HL-60 (cell line): ENCODE data around the gene CACNA2D3.
"Not testable (repeated sequence)": the region's sequence is repeated elsewhere in the genome, so short reads cannot be mapped to it uniquely, and the experiment has no call there.

Source experiments
- GABPA ChIP-seq: IDR thresholded peaks from 2 replicates; pipeline ENCODE4 v1.6.1; 2012; ENCODE audit warnings: low read depth
- POLR2AphosphoS5 ChIP-seq: IDR thresholded peaks from 2 replicates; pipeline ENCODE4 v1.6.1; 2012; ENCODE audit warnings: low read depth
- SPI1 ChIP-seq: IDR thresholded peaks from 2 replicates; pipeline ENCODE4 v1.6.1; 2012; ENCODE audit warnings: low read depth, mild to moderate bottlenecking, borderline replicate concordance
- TF ChIP-seq, protein P1 (sequence below): IDR thresholded peaks from one replicate; pipeline ENCODE4 v1.5.1; 2011; ENCODE audit warnings: low read length, control low read depth, inconsistent platforms; ENCODE audit not compliant: insufficient read depth
- TF ChIP-seq, protein P2 (sequence below): IDR thresholded peaks from 2 replicates; pipeline ENCODE4 v1.6.1; 2012; ENCODE audit warnings: low read depth; ENCODE audit not compliant: insufficient replicate concordance

- TF ChIP-seq, protein P1, sequence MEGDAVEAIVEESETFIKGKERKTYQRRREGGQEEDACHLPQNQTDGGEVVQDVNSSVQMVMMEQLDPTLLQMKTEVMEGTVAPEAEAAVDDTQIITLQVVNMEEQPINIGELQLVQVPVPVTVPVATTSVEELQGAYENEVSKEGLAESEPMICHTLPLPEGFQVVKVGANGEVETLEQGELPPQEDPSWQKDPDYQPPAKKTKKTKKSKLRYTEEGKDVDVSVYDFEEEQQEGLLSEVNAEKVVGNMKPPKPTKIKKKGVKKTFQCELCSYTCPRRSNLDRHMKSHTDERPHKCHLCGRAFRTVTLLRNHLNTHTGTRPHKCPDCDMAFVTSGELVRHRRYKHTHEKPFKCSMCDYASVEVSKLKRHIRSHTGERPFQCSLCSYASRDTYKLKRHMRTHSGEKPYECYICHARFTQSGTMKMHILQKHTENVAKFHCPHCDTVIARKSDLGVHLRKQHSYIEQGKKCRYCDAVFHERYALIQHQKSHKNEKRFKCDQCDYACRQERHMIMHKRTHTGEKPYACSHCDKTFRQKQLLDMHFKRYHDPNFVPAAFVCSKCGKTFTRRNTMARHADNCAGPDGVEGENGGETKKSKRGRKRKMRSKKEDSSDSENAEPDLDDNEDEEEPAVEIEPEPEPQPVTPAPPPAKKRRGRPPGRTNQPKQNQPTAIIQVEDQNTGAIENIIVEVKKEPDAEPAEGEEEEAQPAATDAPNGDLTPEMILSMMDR, result not testable (repeated sequence)
- TF ChIP-seq, protein P2, sequence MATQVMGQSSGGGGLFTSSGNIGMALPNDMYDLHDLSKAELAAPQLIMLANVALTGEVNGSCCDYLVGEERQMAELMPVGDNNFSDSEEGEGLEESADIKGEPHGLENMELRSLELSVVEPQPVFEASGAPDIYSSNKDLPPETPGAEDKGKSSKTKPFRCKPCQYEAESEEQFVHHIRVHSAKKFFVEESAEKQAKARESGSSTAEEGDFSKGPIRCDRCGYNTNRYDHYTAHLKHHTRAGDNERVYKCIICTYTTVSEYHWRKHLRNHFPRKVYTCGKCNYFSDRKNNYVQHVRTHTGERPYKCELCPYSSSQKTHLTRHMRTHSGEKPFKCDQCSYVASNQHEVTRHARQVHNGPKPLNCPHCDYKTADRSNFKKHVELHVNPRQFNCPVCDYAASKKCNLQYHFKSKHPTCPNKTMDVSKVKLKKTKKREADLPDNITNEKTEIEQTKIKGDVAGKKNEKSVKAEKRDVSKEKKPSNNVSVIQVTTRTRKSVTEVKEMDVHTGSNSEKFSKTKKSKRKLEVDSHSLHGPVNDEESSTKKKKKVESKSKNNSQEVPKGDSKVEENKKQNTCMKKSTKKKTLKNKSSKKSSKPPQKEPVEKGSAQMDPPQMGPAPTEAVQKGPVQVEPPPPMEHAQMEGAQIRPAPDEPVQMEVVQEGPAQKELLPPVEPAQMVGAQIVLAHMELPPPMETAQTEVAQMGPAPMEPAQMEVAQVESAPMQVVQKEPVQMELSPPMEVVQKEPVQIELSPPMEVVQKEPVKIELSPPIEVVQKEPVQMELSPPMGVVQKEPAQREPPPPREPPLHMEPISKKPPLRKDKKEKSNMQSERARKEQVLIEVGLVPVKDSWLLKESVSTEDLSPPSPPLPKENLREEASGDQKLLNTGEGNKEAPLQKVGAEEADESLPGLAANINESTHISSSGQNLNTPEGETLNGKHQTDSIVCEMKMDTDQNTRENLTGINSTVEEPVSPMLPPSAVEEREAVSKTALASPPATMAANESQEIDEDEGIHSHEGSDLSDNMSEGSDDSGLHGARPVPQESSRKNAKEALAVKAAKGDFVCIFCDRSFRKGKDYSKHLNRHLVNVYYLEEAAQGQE, result not testable (repeated sequence)
- not testable (repeated sequence) for TF ChIP-seq SPI1, POLR2AphosphoS5, GABPA
Measured at GRCh38 chr3:55111906-55112305, 989.6 kb downstream of the CACNA2D3 start.
